ENCODE data around the gene PAQR9. TPM values are rescaled to one million over a fixed set of nuclear protein-coding genes. Genes with fewer than 3 reads are reported as not detected.

PAQR9 gene
- total RNA-seq, 1 donor from 2014 or later, result not detected

DNA sequence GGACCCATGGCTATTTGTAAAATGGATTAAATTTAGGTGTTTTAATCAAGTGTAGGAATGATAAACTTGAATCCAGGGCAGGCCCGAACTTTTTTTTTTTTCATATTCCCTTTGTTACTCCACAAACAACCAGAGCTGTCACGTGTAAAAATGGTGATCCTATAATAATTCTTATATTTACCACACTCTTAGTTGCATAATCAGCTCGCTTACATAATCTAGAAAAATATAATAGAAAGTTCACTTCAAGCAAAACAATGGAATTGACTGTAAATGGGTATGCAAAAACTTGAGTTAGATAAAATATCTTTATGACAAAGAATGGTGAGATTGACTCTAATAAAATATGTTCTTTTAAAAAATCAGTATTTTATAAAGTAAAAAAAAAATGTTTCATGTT, 2.1 kb upstream of the PAQR9 start:
- no peak overlapping the region for H3K4me3 Mint-ChIP-seq (ENCODE audit: unreplicated experiment)
- H3K27ac Mint-ChIP-seq (ENCODE audit: unreplicated experiment), result no peak overlapping the region
- no peaks in the 10 kb centered on the region for H3K9me3 Mint-ChIP-seq (ENCODE audit: unreplicated experiment)
- DNase-seq (ENCODE audit: extremely low spot score, unreplicated experiment), result no peak
- no peaks in the 10 kb centered on the region for H3K36me3 Mint-ChIP-seq (ENCODE audit: unreplicated experiment)
- peaks cover 10% of the 10 kb centered on the region for H3K4me1 Mint-ChIP-seq (ENCODE audit: unreplicated experiment)
- peaks cover 46% of the 10 kb centered on the region for H3K27me3 Mint-ChIP-seq (ENCODE audit: unreplicated experiment)
- TF ChIP-seq, protein P1, sequence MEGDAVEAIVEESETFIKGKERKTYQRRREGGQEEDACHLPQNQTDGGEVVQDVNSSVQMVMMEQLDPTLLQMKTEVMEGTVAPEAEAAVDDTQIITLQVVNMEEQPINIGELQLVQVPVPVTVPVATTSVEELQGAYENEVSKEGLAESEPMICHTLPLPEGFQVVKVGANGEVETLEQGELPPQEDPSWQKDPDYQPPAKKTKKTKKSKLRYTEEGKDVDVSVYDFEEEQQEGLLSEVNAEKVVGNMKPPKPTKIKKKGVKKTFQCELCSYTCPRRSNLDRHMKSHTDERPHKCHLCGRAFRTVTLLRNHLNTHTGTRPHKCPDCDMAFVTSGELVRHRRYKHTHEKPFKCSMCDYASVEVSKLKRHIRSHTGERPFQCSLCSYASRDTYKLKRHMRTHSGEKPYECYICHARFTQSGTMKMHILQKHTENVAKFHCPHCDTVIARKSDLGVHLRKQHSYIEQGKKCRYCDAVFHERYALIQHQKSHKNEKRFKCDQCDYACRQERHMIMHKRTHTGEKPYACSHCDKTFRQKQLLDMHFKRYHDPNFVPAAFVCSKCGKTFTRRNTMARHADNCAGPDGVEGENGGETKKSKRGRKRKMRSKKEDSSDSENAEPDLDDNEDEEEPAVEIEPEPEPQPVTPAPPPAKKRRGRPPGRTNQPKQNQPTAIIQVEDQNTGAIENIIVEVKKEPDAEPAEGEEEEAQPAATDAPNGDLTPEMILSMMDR (IDR thresholded peaks at IDR 0.05), result no peak

DNA sequence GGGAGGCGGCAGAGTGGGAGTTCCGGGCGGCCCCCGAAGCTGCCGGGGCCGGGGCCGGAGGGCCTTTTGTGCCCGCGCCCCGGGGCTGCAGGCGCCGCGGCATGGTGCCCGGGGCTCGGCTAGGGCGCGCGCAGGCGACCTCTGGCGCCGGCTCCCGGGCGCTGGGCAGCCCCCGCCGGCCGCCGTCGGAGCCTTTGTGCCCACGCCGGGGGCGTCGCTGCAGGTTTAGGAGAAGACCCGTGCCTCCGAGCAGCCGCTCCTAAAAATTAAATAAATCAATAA, 299 bp downstream of the PAQR9 start:
- H3K36me3 Mint-ChIP-seq (ENCODE audit: unreplicated experiment), result no peaks in the 10 kb centered on the region
- DNase-seq (ENCODE audit: extremely low spot score, unreplicated experiment), result no peak
- TF ChIP-seq, protein P1 (IDR thresholded peaks at IDR 0.05), result no peak
- no peak overlapping the region for H3K27ac Mint-ChIP-seq (ENCODE audit: unreplicated experiment)
- no peaks in the 10 kb centered on the region for H3K9me3 Mint-ChIP-seq (ENCODE audit: unreplicated experiment)
- H3K4me3 Mint-ChIP-seq (ENCODE audit: unreplicated experiment), result peak overlapping the region; percentile 70
- H3K4me1 Mint-ChIP-seq (ENCODE audit: unreplicated experiment), result peaks cover 10% of the 10 kb centered on the region
- H3K27me3 Mint-ChIP-seq (ENCODE audit: unreplicated experiment), result peaks cover 57% of the 10 kb centered on the region

DNA sequence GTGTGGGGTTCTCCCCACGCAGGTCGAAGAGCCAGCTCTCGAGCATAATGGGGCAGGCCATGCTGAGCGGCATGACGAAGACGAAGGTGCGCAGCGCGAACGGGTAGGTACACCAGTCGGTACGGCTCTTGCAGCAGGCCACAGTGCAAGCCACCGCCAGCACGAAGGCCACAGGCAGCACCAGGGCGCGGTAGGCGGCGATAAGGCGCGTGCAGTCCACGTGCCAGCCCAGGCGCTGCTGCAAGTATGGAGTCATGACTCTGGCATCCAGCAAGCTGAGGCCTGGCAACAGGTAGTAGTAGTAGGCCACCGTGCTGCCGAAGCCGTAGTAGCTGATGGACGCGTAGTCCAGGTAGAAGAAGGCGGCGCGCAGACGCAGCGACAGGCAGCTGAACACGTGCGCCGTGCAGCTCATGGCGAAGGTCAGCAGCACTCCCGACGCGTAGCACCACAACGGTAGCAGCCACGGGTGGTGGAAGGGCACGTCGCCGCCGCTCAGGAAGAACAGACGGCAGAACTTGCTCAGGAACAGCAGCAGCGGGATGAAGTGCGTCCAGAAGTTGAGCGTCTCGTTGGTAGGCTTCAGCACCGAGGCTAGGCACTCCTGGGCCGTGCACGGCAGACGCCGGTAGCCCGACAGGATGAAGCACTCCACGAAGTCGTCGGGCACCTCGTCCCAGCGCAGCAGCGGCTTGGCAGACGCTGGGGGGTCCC, 797 bp downstream of the PAQR9 start:
- DNase-seq (ENCODE audit: extremely low spot score, unreplicated experiment), result no peak
- Mint-ChIP-seq H3K36me3 (ENCODE audit: unreplicated experiment) (no peaks in the 10 kb centered on the region), H3K4me3 (ENCODE audit: unreplicated experiment) (peak overlapping the region; percentile 70), H3K9me3 (ENCODE audit: unreplicated experiment) (no peaks in the 10 kb centered on the region), H3K4me1 (ENCODE audit: unreplicated experiment) (peaks cover 10% of the 10 kb centered on the region), H3K27ac (ENCODE audit: unreplicated experiment) (no peak overlapping the region), H3K27me3 (ENCODE audit: unreplicated experiment) (peaks cover 60% of the 10 kb centered on the region)
- TF ChIP-seq, protein P1 (IDR thresholded peaks at IDR 0.05), result no peak

DNA sequence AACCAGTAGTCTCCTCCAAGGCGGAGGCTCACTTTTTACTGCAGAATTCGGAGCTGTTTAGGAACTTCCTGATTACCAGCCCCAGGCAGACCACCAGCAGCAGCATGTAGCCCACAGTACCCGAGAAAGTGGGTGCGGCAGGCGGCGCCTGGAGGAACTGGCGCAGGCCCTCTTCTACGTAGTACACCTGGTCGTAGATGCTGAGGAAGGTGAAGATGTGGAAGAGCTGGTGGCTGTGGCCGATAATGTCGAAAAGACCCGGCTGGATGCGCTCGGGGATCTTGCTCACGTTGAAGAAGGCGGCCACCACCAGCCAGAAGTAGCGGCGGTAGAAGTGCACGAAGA, 1.3 kb downstream of the PAQR9 start:
- Mint-ChIP-seq H3K4me3 (ENCODE audit: unreplicated experiment) (peak overlapping the region; percentile 70), H3K27me3 (ENCODE audit: unreplicated experiment) (peaks cover 65% of the 10 kb centered on the region), H3K36me3 (ENCODE audit: unreplicated experiment) (no peaks in the 10 kb centered on the region), H3K27ac (ENCODE audit: unreplicated experiment) (no peak overlapping the region), H3K4me1 (ENCODE audit: unreplicated experiment) (peaks cover 10% of the 10 kb centered on the region), H3K9me3 (ENCODE audit: unreplicated experiment) (no peaks in the 10 kb centered on the region)
- DNase-seq (ENCODE audit: extremely low spot score, unreplicated experiment), result no peak
- TF ChIP-seq, protein P1 (IDR thresholded peaks at IDR 0.05), result no peak

DNA sequence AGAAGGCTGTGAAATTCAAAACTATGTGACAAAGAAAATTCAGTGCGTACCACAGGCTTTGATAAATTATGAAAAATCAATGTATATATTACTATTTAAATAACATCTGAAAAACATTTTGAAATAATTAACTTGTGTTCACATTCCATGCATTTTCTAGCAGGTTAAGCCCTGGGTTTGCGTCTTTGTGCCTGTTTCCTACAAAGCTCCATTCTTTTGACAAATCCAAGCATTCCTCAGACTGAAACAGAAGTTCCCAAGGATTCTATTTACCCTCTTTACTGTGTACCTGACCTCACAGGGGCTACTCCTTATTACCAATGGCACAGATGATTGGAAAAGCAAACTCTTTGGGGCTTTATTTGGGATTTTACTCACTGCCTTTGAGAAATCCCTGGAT, 1.9 kb downstream of the PAQR9 start:
- peaks cover 10% of the 10 kb centered on the region for H3K4me1 Mint-ChIP-seq (ENCODE audit: unreplicated experiment)
- H3K36me3 Mint-ChIP-seq (ENCODE audit: unreplicated experiment), result no peaks in the 10 kb centered on the region

More for the DNA sequence above, 1.9 kb downstream of the PAQR9 start:
- DNase-seq (ENCODE audit: extremely low spot score, unreplicated experiment), result no peak
- H3K27me3 Mint-ChIP-seq (ENCODE audit: unreplicated experiment), result peaks cover 64% of the 10 kb centered on the region
- no peaks in the 10 kb centered on the region for H3K9me3 Mint-ChIP-seq (ENCODE audit: unreplicated experiment)
- H3K4me3 Mint-ChIP-seq (ENCODE audit: unreplicated experiment), result peak overlapping the region; percentile 70
- no peak overlapping the region for H3K27ac Mint-ChIP-seq (ENCODE audit: unreplicated experiment)
- TF ChIP-seq, protein P1 (IDR thresholded peaks at IDR 0.05), result no peak

All from osteocyte (in vitro differentiated cells).